ENCODE data around the gene RBM5. TPM values are rescaled to one million over a fixed set of nuclear protein-coding genes. Genes with fewer than 3 reads are reported as not detected.

RBM5 gene
- polyA plus RNA-seq, 1 experiment, result 253 TPM

DNA sequence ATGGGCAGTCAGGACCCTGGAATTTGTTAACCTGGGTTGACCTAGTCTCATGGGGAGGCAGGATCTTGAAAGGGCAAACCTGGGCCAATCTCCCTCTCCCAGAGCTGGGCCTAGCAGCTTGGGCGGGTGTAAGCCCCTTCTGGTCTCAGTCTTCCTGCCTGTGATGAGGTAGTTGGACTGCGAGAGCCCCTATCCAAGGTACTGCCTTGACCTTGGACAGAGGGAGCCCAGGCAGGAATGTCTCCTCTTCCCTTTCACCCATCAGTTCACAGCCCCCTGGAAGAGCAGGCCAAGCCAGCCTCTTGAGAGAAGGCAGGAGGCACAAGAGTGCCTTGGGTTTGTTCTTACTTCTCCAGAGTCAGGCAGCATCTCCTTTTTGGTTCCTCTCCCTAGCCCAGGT is 41.7 kb downstream of the RBM5 start:
- POLR2A ChIA-PET, result no interaction called here
- Histone ChIP-seq H3K27me3 (ENCODE audit: control insufficient read depth, insufficient read depth, low read length) (peaks cover 8% of the 10 kb centered on the region), H3K4me3 (ENCODE audit: low read depth, low read length) (no peak overlapping the region), H3K9me3 (ENCODE audit: control insufficient read depth, insufficient read depth, low read length) (no peaks in the 10 kb centered on the region), H3K27ac (ENCODE audit: low read depth, low read length) (no peak overlapping the region)
- TF ChIP-seq, protein P1, sequence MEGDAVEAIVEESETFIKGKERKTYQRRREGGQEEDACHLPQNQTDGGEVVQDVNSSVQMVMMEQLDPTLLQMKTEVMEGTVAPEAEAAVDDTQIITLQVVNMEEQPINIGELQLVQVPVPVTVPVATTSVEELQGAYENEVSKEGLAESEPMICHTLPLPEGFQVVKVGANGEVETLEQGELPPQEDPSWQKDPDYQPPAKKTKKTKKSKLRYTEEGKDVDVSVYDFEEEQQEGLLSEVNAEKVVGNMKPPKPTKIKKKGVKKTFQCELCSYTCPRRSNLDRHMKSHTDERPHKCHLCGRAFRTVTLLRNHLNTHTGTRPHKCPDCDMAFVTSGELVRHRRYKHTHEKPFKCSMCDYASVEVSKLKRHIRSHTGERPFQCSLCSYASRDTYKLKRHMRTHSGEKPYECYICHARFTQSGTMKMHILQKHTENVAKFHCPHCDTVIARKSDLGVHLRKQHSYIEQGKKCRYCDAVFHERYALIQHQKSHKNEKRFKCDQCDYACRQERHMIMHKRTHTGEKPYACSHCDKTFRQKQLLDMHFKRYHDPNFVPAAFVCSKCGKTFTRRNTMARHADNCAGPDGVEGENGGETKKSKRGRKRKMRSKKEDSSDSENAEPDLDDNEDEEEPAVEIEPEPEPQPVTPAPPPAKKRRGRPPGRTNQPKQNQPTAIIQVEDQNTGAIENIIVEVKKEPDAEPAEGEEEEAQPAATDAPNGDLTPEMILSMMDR (IDR thresholded peaks at IDR 0.05; ENCODE audit: low read depth, low read length), result no peak
- DNase-seq (ENCODE audit: low read depth, low spot score), result no peak
- CTCF ChIA-PET, result no interaction called here

DNA sequence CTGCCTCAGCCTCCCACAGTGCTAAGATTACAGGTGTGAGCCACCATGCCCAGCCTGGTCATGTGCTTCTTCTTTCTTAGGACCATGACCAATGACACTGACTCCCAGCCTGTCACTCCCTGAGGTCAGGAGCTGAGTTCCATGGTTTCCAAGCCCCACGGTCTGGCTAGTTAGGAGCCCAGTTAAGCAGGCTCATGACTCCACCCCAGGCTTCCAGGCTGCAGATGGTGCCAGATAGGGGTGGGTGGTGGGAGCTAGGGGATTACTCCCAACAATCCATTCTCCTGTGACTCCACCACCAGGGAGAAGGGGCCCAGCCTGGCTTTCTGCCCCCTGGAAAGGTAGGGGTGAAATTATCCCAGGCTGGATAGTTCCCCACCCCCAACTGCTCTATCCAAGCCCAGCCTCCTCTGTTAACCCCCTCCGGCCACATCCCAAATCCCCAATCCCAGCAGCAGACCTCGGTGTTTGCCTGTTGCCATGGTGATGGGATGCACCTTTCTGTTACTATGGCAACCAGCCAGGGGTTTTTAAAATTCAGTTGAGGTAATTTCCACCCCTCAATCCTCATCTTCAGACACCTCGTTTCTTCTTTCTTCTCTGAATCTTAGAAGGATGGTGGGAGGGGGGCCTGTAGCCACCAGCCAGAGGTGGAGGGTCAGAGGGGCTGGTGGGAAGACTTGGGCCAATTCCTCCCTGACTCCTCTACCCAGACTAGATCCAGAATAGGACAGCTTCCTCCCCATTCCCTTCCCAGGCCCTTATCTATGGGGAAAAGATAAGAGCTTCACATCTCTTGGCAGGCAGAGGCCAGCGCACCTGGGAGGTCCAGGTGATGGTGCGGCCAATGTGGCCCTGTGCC is 43.9 kb downstream of the RBM5 start:
- TF ChIP-seq, protein P1 (IDR thresholded peaks at IDR 0.05; ENCODE audit: low read depth, low read length), result no peak
- Histone ChIP-seq H3K4me3 (ENCODE audit: low read depth, low read length) (no peak overlapping the region), H3K9me3 (ENCODE audit: control insufficient read depth, insufficient read depth, low read length) (no peaks in the 10 kb centered on the region), H3K27me3 (ENCODE audit: control insufficient read depth, insufficient read depth, low read length) (peaks cover 8% of the 10 kb centered on the region), H3K27ac (ENCODE audit: low read depth, low read length) (no peak overlapping the region)
- ChIA-PET CTCF (interaction anchor here (1.2 kb wide), 1 partner anchor 11 kb away, joined by 3 read pairs; no protein-coding TSS in a partner anchor), POLR2A (interaction anchor here (0.7 to 1.5 kb wide), 2 partner anchors 9 to 15 kb away, joined by 4 to 5 read pairs; no protein-coding TSS in a partner anchor)
- no peak for DNase-seq (ENCODE audit: low read depth, low spot score)

DNA sequence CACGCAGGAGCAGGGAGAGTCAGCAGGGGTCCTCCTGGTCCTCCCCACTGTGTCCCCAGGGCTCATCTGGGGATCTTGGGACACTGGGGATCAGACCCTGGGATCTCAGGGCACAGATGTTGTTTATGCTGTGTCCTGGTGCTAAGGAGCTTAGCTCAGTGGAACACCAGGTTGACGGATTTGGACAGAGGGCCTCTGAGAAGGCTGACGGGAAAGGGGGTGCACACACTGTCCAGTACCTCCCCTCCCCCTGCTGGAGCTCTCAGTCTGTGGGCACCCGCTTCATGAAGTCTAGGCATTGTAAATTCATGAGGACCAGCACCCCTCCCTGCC is 44.5 kb downstream of the RBM5 start:
- H3K27ac ChIP-seq (ENCODE audit: low read depth, low read length), result no peak overlapping the region
- POLR2A ChIA-PET, result interaction anchor here (1.5 kb wide), 1 partner anchor 15 kb away, joined by 4 read pairs; no protein-coding TSS in a partner anchor
- H3K27me3 ChIP-seq (ENCODE audit: control insufficient read depth, insufficient read depth, low read length), result peaks cover 8% of the 10 kb centered on the region
- H3K9me3 ChIP-seq (ENCODE audit: control insufficient read depth, insufficient read depth, low read length), result no peaks in the 10 kb centered on the region
- no peak overlapping the region for H3K4me3 ChIP-seq (ENCODE audit: low read depth, low read length)
- CTCF ChIA-PET, result no interaction called here
- TF ChIP-seq, protein P1 (IDR thresholded peaks at IDR 0.05; ENCODE audit: low read depth, low read length), result no peak
- DNase-seq (ENCODE audit: low read depth, low spot score), result no peak

DNA sequence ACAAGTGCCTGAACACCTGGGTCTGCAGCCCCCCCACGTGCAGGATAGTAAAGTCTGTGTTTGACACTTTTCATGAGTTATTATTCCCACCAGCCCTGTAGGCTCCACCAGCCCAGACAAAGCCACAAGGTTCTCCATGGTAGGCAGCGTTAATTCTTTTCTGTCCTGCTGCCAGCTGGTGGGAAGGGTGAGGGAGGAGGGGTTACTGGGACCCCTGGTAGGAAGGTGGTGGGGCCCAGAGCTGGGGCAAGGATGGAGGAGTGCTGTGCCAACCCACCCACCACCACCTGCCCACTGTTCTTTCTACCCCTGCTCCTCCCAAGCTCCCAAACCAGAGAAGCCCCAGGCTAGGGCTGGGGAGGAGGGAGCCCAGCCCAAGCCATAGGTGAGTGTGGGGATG is 45.6 kb downstream of the RBM5 start:
- CTCF ChIA-PET, result no interaction called here
- no peak for DNase-seq (ENCODE audit: low read depth, low spot score)

DNA sequence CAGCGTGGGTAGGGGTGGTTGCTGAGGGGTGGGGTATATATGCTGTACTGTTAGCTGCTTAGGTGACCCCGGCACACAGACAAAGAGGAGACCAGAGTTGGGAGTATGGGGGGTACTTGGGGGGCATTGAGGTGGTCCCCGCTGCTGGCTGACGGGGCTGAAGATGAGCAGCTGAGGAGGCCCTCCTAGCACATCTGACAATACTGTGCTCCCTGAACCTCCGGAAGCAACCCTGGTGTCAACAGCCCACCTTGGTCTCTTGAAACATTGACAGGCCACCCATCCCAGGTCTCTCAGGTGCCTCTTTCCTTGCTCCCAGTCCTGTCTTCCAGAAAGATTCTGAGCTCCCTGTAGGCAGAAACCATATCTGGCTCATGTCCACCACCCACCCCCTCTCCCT is 47.2 kb downstream of the RBM5 start:
- Histone ChIP-seq H3K27ac (ENCODE audit: low read depth, low read length) (no peak overlapping the region), H3K4me3 (ENCODE audit: low read depth, low read length) (no peak overlapping the region), H3K9me3 (ENCODE audit: control insufficient read depth, insufficient read depth, low read length) (no peaks in the 10 kb centered on the region), H3K27me3 (ENCODE audit: control insufficient read depth, insufficient read depth, low read length) (peaks cover 8% of the 10 kb centered on the region)
- TF ChIP-seq, protein P1 (IDR thresholded peaks at IDR 0.05; ENCODE audit: low read depth, low read length), result no peak
- DNase-seq (ENCODE audit: low read depth, low spot score), result no peak
- ChIA-PET POLR2A (no interaction called here), CTCF (interaction anchor here (0.6 kb wide), 1 partner anchor 139 kb away, joined by 3 read pairs; no protein-coding TSS in a partner anchor)

More for the DNA sequence above, 45.6 kb downstream of the RBM5 start:
- no peak overlapping the region for H3K27ac ChIP-seq (ENCODE audit: low read depth, low read length)
- no peak overlapping the region for H3K4me3 ChIP-seq (ENCODE audit: low read depth, low read length)
- H3K27me3 ChIP-seq (ENCODE audit: control insufficient read depth, insufficient read depth, low read length), result peaks cover 8% of the 10 kb centered on the region
- no peaks in the 10 kb centered on the region for H3K9me3 ChIP-seq (ENCODE audit: control insufficient read depth, insufficient read depth, low read length)
- TF ChIP-seq, protein P1 (IDR thresholded peaks at IDR 0.05; ENCODE audit: low read depth, low read length), result no peak
- POLR2A ChIA-PET, result no interaction called here
